K562 (cell line): Measurements from ENCODE around the gene RCOR3. TPM values are rescaled to one million over a fixed set of nuclear protein-coding genes. Genes with fewer than 3 reads are reported as not detected.

Experiments
- BACH1 ChIP-seq: fragments of 200-800 bp; sonication (Bioruptor generic); IDR thresholded peaks from 2 replicates; pipeline ENCODE4 v1.6.1; 2016; ENCODE audit warnings: missing genetic modification characterization, missing compliant biosample characterization
- CHCHD3 ChIP-seq: fragments of 250-450 bp; sonication (Bioruptor Pico); IDR thresholded peaks from 2 replicates; pipeline ENCODE4 v2.1.2; 2022; ENCODE audit warnings: mild to moderate bottlenecking
- CREB1 ChIP-seq, 2 experiments: sonication (generic) in 1 of 2; formaldehyde crosslinking in 1 of 2; IDR thresholded peaks; 2 replicates each; pipeline versions ENCODE4 v1.6.1 to v1.8.0; 2012 to 2022; ENCODE audit warnings: inconsistent platforms in 1 of 2, mild to moderate bottlenecking in 1 of 2, missing genetic modification reagents in 1 of 2, moderate library complexity in 1 of 2
- ETV1 ChIP-seq: fragments of 450-650 bp; conservative IDR thresholded peaks from 2 replicates; pipeline ENCODE4 v1.6.1; 2016; ENCODE audit warnings: missing genetic modification characterization, control low read depth, low read depth, missing compliant biosample characterization
- HNRNPH1 ChIP-seq: fragments of 200-400 bp; formaldehyde crosslinking; optimal IDR thresholded peaks from 2 replicates; pipeline ENCODE3; 2017; ENCODE audit warnings: low read depth, mild to moderate bottlenecking, low read length, moderate library complexity
- KDM4B ChIP-seq, 2 experiments: fragments of 450-650 bp in 1 of 2; sonication (generic) in 1 of 2; IDR thresholded peaks; 2 replicates each; pipeline ENCODE4 v1.6.1; 2016 to 2017; ENCODE audit warnings: borderline replicate concordance in 2 of 2, antibody characterized with exemption in 1 of 2, low read depth in 1 of 2, mild to moderate bottlenecking in 1 of 2
- L3MBTL2 ChIP-seq: fragments of 450-650 bp; IDR thresholded peaks from 2 replicates; pipeline ENCODE4 v1.6.1; 2016; ENCODE audit warnings: mild to moderate bottlenecking, moderate library complexity
- MCM7 ChIP-seq, 2 experiments: fragments of 450-650 bp; IDR thresholded peaks; 2 replicates each; pipeline ENCODE4 v1.6.1; 2016 to 2018
- MIER1 ChIP-seq: fragments of 450-650 bp; IDR thresholded peaks from 2 replicates; pipeline ENCODE4 v1.6.1; 2016; ENCODE audit warnings: antibody characterized with exemption, mild to moderate bottlenecking, low read depth
- MTF1 ChIP-seq: fragments of 250-450 bp; sonication (Bioruptor Pico); IDR thresholded peaks from 2 replicates; pipeline ENCODE4 v1.9.0; 2021; ENCODE audit warnings: moderate library complexity, mild to moderate bottlenecking, inconsistent platforms, borderline replicate concordance
- NR2F6 ChIP-seq: fragments of 450-650 bp; formaldehyde crosslinking; IDR thresholded peaks from 2 replicates; pipeline ENCODE4 v1.4.0; 2020; ENCODE audit warnings: mild to moderate bottlenecking
- PBX2 ChIP-seq, 2 experiments: IDR thresholded peaks in 1 of 2; conservative IDR thresholded peaks in 1 of 2; 2 replicates each; pipeline ENCODE4 v1.6.1; 2016; ENCODE audit warnings: low read depth in 2 of 2, mild to moderate bottlenecking in 1 of 2, missing compliant biosample characterization in 1 of 2, missing genetic modification characterization in 1 of 2, moderate library complexity in 1 of 2
- POLR2H ChIP-seq: IDR thresholded peaks from 2 replicates; pipeline ENCODE4 v1.6.1; 2016; ENCODE audit warnings: missing genetic modification characterization, low read depth, mild to moderate bottlenecking, control low read depth, missing compliant biosample characterization, moderate library complexity
- RAD51 ChIP-seq: fragments of 450-650 bp; IDR thresholded peaks from 2 replicates; pipeline ENCODE4 v1.7.1; 2016; ENCODE audit warnings: low read depth, mild to moderate bottlenecking, borderline replicate concordance
- ZNF449 ChIP-seq: fragments of 250-450 bp; sonication (Bioruptor Pico); IDR thresholded peaks from 2 replicates; pipeline ENCODE4 v1.8.0; 2022; ENCODE audit warnings: moderate library complexity, mild to moderate bottlenecking, inconsistent platforms
- ZNF76 ChIP-seq: fragments of 250-450 bp; sonication (Bioruptor Pico); IDR thresholded peaks from 2 replicates; pipeline ENCODE4 v1.4.0; 2020; ENCODE audit warnings: mild to moderate bottlenecking, moderate library complexity, borderline replicate concordance
- polyA plus RNA-seq, 8 experiments: library from polyadenylated mRNA; depleted of rRNA in 4 of 8; stranded (reverse) in 5 of 8; unstranded in 3 of 8; fragments of >200 nt; fragmentation: Nextera tagmentation in 2 of 8; fragmentation: Illumina TruSeq in 1 of 8; extraction: Ambion mirVana in 2 of 8; extraction: Trizol in 1 of 8; gene quantifications; 2 replicates each; pipeline versions ENCODE4 v1.2.1 to v1.2.3, GENCODE V29; 2011 to 2014; ENCODE audit warnings: inconsistent platforms in 1 of 8, missing spikeins in 1 of 8
- total RNA-seq, 7 experiments: library from RNA; depleted of rRNA in 6 of 7; stranded (reverse); fragments of >200 nt in 6 of 7; fragmentation: Illumina TruSeq in 2 of 7; extraction: Trizol in 2 of 7; gene quantifications; 2 replicates each; pipeline versions ENCODE4 v1.2.1 to v1.2.3, GENCODE V29; 2011 to 2021; ENCODE audit warnings: low replicate concordance in 1 of 7
- TF ChIP-seq, protein P1 (sequence below): fragments of 450-650 bp; formaldehyde crosslinking; IDR thresholded peaks from 2 replicates; pipeline ENCODE4 v1.4.0; 2020; ENCODE audit warnings: mild to moderate bottlenecking, moderate library complexity

The RCOR3 gene
- total and polyA plus RNA-seq, 9 of the 15 experiments (the other 6 are each of a cell fraction or from before 2014, with no cell fraction given), result 9.7 to 42.7 (median 29.5) TPM

DNA sequence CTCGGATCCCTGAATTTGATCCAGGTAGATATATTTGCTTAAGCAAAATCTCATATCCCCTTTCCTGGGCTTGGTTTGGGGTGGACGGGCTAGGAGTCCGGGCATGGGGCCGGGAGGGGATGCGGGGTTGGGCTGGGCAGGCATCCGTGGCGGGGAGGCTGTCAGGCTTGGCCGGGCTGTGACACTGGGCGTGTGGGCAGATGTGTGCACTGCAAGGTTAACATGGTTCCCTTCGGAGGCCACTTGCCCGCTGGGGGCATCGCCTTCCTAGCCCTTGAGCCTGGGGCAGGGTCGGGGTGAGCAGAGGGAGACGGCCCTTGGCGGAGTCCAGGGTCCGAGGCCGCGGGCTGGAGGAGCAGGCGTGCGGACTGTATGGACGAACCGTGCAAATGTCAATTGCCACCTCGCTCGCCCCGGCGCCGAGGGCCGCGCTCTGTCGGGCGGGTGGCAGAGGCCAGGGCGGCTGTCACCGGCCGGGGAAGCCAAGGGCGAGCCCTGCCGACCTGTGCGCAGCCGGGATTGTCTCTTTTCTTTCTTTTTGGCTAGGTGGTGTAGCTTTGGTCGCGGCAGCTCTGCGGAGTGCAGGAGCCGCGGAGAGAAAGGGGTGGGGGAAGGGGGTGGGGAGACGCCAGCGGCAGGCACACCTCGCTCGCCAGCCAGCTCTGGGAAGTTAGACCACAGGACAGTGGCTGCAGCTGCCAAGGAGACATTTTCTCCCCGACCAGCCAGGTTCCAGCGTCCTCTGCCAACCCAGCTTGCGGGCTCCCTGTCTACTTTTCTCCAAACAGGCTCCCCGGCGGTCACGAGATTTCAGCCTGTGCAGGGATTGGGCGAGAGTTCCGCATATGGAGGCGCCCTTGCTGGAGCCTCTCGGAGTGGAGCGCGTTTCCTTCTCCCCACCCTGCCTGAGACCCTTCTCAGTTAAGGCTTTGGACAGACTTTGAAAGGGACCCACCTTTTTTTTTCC is 1.3 kb downstream of the RCOR3 start (continued):
- TF ChIP-seq, protein P1, sequence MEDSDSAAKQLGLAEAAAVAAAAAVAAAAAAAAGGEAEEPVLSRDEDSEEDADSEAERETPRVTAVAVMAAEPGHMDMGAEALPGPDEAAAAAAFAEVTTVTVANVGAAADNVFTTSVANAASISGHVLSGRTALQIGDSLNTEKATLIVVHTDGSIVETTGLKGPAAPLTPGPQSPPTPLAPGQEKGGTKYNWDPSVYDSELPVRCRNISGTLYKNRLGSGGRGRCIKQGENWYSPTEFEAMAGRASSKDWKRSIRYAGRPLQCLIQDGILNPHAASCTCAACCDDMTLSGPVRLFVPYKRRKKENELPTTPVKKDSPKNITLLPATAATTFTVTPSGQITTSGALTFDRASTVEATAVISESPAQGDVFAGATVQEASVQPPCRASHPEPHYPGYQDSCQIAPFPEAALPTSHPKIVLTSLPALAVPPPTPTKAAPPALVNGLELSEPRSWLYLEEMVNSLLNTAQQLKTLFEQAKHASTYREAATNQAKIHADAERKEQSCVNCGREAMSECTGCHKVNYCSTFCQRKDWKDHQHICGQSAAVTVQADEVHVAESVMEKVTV (CRISPR knock-in tag), result no peak
- TF ChIP-seq ZNF76 (CRISPR knock-in tag) (no peak), BACH1 (tag) (no peak), RAD51 (peak; percentile 78), MTF1 (no peak), MIER1 (no peak), PBX2 (CRISPR knock-in tag; IDR thresholded peaks at IDR 0.05; ENCODE audit: low read depth) (no peak), PBX2 (tag; conservative IDR thresholded peaks at IDR 0.05; ENCODE audit: low read depth) (no peak), HNRNPH1 (no peak), POLR2H (tag) (no peak), KDM4B (IDR thresholded peaks at IDR 0.05; ENCODE audit: borderline replicate concordance in 2 of 2, low read depth in 1 of 2) (no peak; a peak in 1 of 4 replicates), L3MBTL2 (0 out of 2 replicates have a peak, but pooled peaks have one; percentile 9), CHCHD3 (no peak), ETV1 (tag) (no peak), ZNF449 (CRISPR knock-in tag) (peak; percentile 37; the same call in 1 of the 2 replicates), NR2F6 (CRISPR knock-in tag) (peak; percentile 84; the same call in 1 of the 2 replicates), MCM7 (IDR thresholded peaks at IDR 0.05) (no peak), CREB1 (IDR thresholded peaks at IDR 0.05) (no peak), CREB1 (CRISPR knock-in tag; IDR thresholded peaks at IDR 0.05) (no peak)
